ENCODE data around the gene CPXM2. TPM values are rescaled to one million over a fixed set of nuclear protein-coding genes. Genes with fewer than 3 reads are reported as not detected.

Gene CPXM2
- total RNA-seq, 4 donors from 2014 or later, result 2.1 to 48.2 (median 17.8) TPM

DNA sequence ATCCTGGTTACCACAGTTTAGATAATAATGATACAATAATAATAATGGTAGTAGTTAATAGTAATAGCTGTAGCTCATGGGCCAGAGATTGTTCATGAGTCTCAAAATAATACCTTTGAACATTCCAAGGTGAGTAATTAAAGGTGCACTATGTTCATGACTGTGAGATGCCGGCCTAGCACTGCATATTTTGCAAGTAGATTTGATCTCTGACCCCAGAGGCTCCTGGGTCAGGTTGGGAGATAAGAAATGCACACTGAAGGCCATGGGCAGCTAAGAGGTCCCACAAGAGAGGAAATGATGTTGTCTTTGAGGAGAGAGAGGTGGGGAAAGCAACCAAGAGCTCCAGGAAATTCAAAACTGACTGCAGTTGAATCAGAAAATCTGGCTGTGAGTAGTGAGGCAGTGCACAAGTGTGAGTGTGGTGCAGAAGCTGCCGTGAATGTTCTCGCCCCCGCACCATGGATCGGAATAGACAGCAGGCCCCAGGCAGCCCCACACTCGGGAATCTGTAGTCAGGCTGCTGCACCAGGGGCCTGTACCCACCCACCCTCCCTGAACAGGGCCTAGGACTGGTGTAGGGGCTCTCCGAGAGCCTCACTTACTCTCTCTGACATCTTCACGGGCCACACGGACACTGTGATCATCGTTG is 11.9 kb downstream of the CPXM2 start:
- Histone ChIP-seq H3K4me1 (no peaks in the 10 kb centered on the region), H3K4me3 (no peak overlapping the region)
- TF ChIP-seq POLR2A (IDR thresholded peaks at IDR 0.05), result no peak
- TF ChIP-seq, protein P1, sequence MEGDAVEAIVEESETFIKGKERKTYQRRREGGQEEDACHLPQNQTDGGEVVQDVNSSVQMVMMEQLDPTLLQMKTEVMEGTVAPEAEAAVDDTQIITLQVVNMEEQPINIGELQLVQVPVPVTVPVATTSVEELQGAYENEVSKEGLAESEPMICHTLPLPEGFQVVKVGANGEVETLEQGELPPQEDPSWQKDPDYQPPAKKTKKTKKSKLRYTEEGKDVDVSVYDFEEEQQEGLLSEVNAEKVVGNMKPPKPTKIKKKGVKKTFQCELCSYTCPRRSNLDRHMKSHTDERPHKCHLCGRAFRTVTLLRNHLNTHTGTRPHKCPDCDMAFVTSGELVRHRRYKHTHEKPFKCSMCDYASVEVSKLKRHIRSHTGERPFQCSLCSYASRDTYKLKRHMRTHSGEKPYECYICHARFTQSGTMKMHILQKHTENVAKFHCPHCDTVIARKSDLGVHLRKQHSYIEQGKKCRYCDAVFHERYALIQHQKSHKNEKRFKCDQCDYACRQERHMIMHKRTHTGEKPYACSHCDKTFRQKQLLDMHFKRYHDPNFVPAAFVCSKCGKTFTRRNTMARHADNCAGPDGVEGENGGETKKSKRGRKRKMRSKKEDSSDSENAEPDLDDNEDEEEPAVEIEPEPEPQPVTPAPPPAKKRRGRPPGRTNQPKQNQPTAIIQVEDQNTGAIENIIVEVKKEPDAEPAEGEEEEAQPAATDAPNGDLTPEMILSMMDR (IDR thresholded peaks at IDR 0.05), result no peak

DNA sequence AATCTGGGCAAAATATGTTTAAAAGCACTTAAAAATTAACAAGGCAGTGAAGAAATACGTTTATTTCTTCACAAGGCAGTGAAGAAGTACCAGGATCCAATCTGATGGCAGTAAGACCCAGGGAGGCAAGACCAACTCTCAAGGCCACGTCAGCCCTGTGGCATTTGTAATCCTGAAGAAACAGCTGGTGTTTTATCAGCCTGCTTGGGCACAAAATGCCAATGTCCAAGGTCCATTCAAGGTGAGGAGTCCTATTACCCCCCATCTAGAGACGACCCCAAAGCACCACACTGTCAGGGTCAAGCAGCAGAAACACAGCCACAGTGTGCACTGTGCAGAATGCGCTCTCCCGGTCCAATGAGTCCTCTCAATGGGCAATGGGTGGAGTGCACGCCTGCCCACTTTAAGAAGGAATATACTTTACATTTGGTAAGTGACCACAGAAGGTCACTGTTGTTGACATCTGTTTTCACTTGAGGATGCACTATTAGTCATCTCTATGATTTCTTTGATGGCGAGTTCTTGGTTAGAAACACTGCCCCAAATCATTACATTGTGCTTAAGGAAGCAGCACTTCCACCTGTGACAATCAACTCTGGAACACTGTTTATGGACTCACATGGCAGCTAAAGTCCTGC is 12.8 kb downstream of the CPXM2 start:
- Histone ChIP-seq H3K9me3 (no peaks in the 10 kb centered on the region), H3K27me3 (no peaks in the 10 kb centered on the region), H3K36me3 (no peaks in the 10 kb centered on the region), H3K4me3 (no peak overlapping the region), H3K4me1 (no peaks in the 10 kb centered on the region), H3K27ac (no peak overlapping the region)
- intact Hi-C loops (cut with DNase I; ENCODE audit: low total_unique reads), result no loop called here
- TF ChIP-seq, protein P1 (IDR thresholded peaks at IDR 0.05), result no peak
- no peak for DNase-seq

More for the DNA sequence above, 11.9 kb downstream of the CPXM2 start:
- no peak for DNase-seq
- Histone ChIP-seq H3K27ac (no peak overlapping the region), H3K27me3 (no peaks in the 10 kb centered on the region), H3K9me3 (no peaks in the 10 kb centered on the region), H3K36me3 (no peaks in the 10 kb centered on the region)
- intact Hi-C loops (cut with DNase I; ENCODE audit: low total_unique reads), result no loop called here

DNA sequence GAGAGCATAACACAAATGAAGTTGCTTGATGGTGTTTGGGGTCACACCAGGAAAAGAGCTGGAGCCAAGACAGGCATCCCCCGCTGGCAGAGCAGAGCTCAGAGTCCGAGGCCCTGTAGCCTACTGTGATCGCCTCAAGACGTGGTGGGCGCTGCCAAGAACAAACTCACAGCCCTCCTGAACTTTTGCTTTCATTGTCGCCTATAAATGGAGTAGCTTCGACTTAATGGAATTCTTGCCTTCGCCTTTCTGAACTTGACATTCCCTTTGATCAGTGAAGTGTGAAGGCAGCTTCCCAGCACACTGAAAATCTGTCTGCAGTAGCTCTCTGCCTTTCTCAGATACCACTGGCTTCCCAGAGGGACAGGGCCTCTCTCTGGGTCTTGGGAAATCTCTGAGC is 21.3 kb downstream of the CPXM2 start:
- H3K36me3 ChIP-seq, result no peaks in the 10 kb centered on the region
- no peak for DNase-seq
- H3K4me1 ChIP-seq, result no peaks in the 10 kb centered on the region
- no peak overlapping the region for H3K4me3 ChIP-seq
- no peaks in the 10 kb centered on the region for H3K27me3 ChIP-seq
- H3K9me3 ChIP-seq, result no peaks in the 10 kb centered on the region
- no peak for TF ChIP-seq POLR2A (IDR thresholded peaks at IDR 0.05)
- TF ChIP-seq, protein P1 (IDR thresholded peaks at IDR 0.05), result no peak
- H3K27ac ChIP-seq, result no peak overlapping the region
- intact Hi-C loops (cut with DNase I; ENCODE audit: low total_unique reads), result no loop called here

DNA sequence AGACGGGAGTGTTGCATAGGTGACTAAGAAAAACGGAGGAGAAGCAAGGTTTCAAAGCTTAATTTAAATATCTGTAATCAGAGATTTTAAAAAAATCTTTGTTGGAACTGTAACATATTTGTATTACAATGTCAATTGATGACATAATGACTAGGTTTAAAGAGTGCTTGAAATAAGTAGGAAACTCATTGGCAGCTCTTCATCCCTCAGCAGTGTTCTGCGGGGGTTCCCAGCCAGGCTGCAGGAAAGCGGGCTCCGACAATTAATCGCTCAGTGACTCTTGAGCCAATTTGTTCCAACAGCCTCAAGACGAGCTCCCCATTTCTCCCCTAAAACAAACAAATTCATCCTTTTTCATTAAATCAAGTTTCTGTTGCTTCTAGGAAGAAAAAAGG is 22.6 kb downstream of the CPXM2 start:
- intact Hi-C loops (cut with DNase I; ENCODE audit: low total_unique reads), result no loop called here
- DNase-seq, result no peak
- Histone ChIP-seq H3K27ac (no peak overlapping the region), H3K4me1 (no peaks in the 10 kb centered on the region), H3K9me3 (no peaks in the 10 kb centered on the region), H3K36me3 (no peaks in the 10 kb centered on the region), H3K4me3 (no peak overlapping the region), H3K27me3 (no peaks in the 10 kb centered on the region)
- TF ChIP-seq, protein P1 (IDR thresholded peaks at IDR 0.05), result no peak
- no peak for TF ChIP-seq POLR2A (IDR thresholded peaks at IDR 0.05)

All from uterus (tissue), 4 donors.